DMS79 (cell line): ENCODE data around the gene ASH1L.
"Not testable (repeated sequence)": the region's sequence is repeated elsewhere in the genome, so short reads cannot be mapped to it uniquely, and the experiment has no call there.

Experiments
- DNase-seq: peaks from one replicate; lab custom pipeline; 2025; lab: John Stamatoyannopoulos, UW

Gene ASH1L

GRCh38 chr1:155328856-155329255, 233.7 kb downstream of the ASH1L start:
- DNase-seq: not testable (repeated sequence)

GRCh38 chr1:155327981-155328380, 234.6 kb downstream of the ASH1L start:
- no peak for DNase-seq

- no peak for DNase-seq
Observed at GRCh38 chr1:155326631-155327037, 236.0 kb downstream of the ASH1L start.

GRCh38 chr1:155326020-155326526, 236.5 kb downstream of the ASH1L start:
- DNase-seq: no peak

GRCh38 chr1:155325603-155325893, 237.1 kb downstream of the ASH1L start:
- DNase-seq: no peak

- peak; percentile 8 for DNase-seq
Observed at GRCh38 chr1:155324717-155325602, 237.6 kb downstream of the ASH1L start.

GRCh38 chr1:155324037-155324716, 238.4 kb downstream of the ASH1L start:
- DNase-seq: peak; percentile 89

- DNase-seq: peak; percentile 68
Observed at GRCh38 chr1:155323729-155324036, 238.9 kb downstream of the ASH1L start.

GRCh38 chr1:155322953-155323728, 239.5 kb downstream of the ASH1L start:
- peak; percentile 78 for DNase-seq

GRCh38 chr1:155322571-155322952, 240.0 kb downstream of the ASH1L start:
- DNase-seq: no peak

- no peak for DNase-seq
Observed at GRCh38 chr1:155321639-155322503, 240.7 kb downstream of the ASH1L start.

- DNase-seq: no peak
Observed at GRCh38 chr1:155320661-155321617, 241.7 kb downstream of the ASH1L start, which contains the start of gene RUSC1. RUSC1 (plus strand) TSS chr1:155320894; CDS start chr1:155321774, 880 bp downstream.

- no peak for DNase-seq
Observed at GRCh38 chr1:155320252-155320651, 242.4 kb downstream of the ASH1L start.

GRCh38 chr1:155319536-155319935, 243.1 kb downstream of the ASH1L start:
- DNase-seq: no peak

GRCh38 chr1:155318082-155318481, 244.5 kb downstream of the ASH1L start:
- DNase-seq: no peak

- DNase-seq: no peak
Observed at GRCh38 chr1:155316922-155317321, 245.7 kb downstream of the ASH1L start.

GRCh38 chr1:155313261-155313660, 249.3 kb downstream of the ASH1L start:
- no peak for DNase-seq

GRCh38 chr1:155309423-155310021, 253.1 kb downstream of the ASH1L start:
- DNase-seq: peak; percentile 25

- peak; percentile 98 for DNase-seq
Observed at GRCh38 chr1:155308493-155309422, 253.8 kb downstream of the ASH1L start, which contains the start of gene FDPS. FDPS (plus strand) TSS chr1:155308866; CDS start chr1:155309790, 924 bp downstream.
